ENCODE results near the gene DHRS11.

DHRS11 gene

DNA sequence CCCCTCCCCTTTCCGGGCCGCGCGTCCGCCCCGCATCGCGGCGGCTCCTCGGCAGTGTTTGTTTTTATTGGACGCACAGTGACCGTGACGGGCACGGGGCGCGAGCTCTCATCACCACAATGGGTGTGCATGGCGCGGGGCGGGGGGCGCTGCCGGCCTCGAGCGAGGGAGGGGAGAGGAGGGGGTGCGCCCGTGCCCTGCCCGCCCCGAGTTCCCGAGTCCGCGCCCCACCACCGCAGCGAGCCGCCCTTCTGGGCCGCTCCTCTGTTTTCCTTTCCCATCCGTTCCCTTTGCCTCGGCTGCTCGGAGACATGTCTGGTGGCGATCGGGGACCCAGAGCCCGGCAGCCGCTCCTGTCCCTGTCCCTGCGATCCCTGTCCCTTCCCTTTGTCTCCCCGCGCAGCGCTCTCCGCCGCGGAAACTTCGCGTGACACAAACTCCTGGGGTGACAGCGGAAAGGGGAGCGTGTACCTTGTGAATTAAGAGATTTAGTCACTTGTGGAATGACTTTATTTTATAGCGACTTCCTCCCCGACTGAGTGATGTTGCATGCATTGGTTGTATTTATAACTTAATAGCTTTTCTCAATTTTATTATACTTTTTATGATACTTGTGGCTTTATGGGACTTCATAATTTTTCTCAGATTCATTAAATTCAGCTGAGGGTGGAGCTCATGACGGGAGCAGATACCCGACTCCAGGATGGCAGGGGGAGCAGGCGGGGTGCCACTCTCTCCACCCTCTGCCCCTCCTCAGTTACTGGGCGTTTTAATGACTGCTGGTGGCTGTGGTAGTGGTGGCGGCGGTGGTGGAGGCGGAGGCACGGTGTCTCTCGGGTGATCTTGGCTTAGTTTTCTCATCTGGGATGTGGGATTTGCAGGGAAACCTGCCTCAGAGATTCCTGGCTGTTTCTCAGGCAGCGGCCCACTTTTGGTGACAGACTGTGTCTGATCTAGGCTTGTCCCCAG is 50.5 kb downstream of the DHRS11 start:
- H3K9ac ChIP-seq (ENCODE audit: low read length): no peak overlapping the region
- H3K27ac ChIP-seq (ENCODE audit: low read depth, low read length): no peak overlapping the region
- no peaks in the 10 kb centered on the region for H3K4me1 ChIP-seq (ENCODE audit: insufficient read depth, low read length)
- H3K27me3 ChIP-seq (ENCODE audit: control insufficient read depth in 1 of 2, insufficient read depth in 2 of 2, low read length in 2 of 2): peaks cover 33 to 78% of the 10 kb centered on the region in 2 donors
- H3K9me3 ChIP-seq (ENCODE audit: low read length): no peaks in the 10 kb centered on the region
- H3K36me3 ChIP-seq (ENCODE audit: insufficient read depth, low read length): no peaks in the 10 kb centered on the region
- H3K4me3 ChIP-seq (ENCODE audit: low read depth in 1 of 2, low read length in 2 of 2): peak overlapping the region; percentile 20 to 27

DNA sequence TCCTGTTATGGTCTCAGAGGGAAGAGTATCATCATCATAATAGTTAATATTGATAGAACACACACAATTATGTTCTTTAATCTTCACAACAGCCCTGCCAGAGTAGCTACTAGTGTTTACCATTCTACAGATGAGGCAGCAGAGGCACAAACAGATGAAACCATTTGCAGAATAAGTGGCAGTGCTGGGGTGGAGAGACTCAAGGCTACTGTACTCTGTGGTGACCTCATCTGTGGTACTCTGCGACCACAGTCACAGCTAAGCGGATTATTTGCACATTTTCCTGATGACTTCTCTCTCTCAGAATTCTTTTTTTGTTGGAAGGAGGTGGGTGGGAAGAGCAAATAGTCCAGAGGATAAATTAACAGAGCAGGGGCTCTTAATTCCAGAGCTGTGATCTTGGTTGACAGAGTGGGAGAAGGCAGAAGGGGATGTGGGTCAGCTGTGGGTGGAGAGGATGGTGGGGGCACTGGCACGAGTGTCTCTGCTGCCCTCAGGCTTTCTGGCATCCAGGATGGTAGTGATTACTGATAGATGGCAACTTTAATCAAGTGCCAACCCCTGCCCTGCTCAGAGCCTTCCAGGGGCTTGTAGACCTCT is 51.5 kb downstream of the DHRS11 start:
- Histone ChIP-seq H3K4me1 (ENCODE audit: insufficient read depth, low read length) (no peaks in the 10 kb centered on the region), H3K9ac (ENCODE audit: low read length) (no peak overlapping the region), H3K4me3 (ENCODE audit: low read depth in 1 of 2, low read length in 2 of 2) (no peak overlapping the region), H3K27ac (ENCODE audit: low read depth, low read length) (no peak overlapping the region), H3K27me3 (ENCODE audit: control insufficient read depth in 1 of 2, insufficient read depth in 2 of 2, low read length in 2 of 2) (peaks cover 33 to 78% of the 10 kb centered on the region in 2 donors), H3K36me3 (ENCODE audit: insufficient read depth, low read length) (no peaks in the 10 kb centered on the region), H3K9me3 (ENCODE audit: low read length) (no peaks in the 10 kb centered on the region)

DNA sequence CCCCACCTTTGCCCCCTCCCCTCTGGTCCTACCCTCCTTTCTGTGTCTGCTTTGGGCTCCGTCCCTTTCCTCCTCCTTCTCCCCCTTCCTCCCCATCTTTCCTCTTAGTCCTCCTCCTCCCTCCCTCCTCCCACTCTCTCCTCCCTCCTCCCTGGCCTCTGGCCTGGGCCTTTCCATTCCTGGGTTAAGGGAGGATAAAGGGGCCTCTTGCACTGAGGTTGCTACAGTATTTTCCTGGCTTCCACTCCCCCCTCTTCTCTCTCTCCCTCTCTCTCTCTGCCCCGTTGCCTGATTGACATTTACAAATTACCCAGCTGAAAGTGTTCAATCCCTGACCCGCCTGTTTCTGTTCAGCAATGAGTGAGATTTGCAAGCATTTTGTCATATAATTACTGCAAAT is 53.7 kb downstream of the DHRS11 start:
- Histone ChIP-seq H3K4me1 (ENCODE audit: insufficient read depth, low read length) (no peaks in the 10 kb centered on the region), H3K36me3 (ENCODE audit: insufficient read depth, low read length) (no peaks in the 10 kb centered on the region), H3K4me3 (ENCODE audit: low read depth in 1 of 2, low read length in 2 of 2) (no peak overlapping the region), H3K27me3 (ENCODE audit: control insufficient read depth in 1 of 2, insufficient read depth in 2 of 2, low read length in 2 of 2) (peaks cover 26 to 63% of the 10 kb centered on the region in 2 donors), H3K9me3 (ENCODE audit: low read length) (no peaks in the 10 kb centered on the region), H3K27ac (ENCODE audit: low read depth, low read length) (no peak overlapping the region), H3K9ac (ENCODE audit: low read length) (no peak overlapping the region)

DNA sequence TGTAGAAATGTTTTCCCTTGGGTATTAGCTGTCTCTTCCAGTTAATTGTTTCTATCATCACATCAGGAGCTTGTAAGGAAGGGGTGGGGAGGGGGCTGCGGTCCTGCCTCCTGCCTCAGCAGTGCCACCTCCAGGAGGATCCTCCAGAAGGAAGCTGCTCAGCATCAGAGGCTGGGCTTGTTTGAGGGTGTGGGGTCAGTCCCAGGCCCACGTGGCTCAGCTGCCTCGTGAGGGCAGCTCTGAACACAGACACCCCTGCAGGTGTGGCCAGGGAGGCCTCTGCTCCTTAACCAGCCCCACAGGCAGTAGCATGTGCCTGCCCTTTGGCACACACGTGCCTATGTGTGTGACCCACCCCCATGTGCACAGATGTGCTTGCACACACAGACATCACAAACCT is 56.0 kb downstream of the DHRS11 start:
- Histone ChIP-seq H3K4me3 (ENCODE audit: low read depth in 1 of 2, low read length in 2 of 2) (no peak overlapping the region), H3K27me3 (ENCODE audit: control insufficient read depth in 1 of 2, insufficient read depth in 2 of 2, low read length in 2 of 2) (peaks cover 14 to 43% of the 10 kb centered on the region in 2 donors), H3K36me3 (ENCODE audit: insufficient read depth, low read length) (no peaks in the 10 kb centered on the region), H3K9ac (ENCODE audit: low read length) (no peak overlapping the region), H3K4me1 (ENCODE audit: insufficient read depth, low read length) (no peaks in the 10 kb centered on the region), H3K9me3 (ENCODE audit: low read length) (no peaks in the 10 kb centered on the region), H3K27ac (ENCODE audit: low read depth, low read length) (no peak overlapping the region)

DNA sequence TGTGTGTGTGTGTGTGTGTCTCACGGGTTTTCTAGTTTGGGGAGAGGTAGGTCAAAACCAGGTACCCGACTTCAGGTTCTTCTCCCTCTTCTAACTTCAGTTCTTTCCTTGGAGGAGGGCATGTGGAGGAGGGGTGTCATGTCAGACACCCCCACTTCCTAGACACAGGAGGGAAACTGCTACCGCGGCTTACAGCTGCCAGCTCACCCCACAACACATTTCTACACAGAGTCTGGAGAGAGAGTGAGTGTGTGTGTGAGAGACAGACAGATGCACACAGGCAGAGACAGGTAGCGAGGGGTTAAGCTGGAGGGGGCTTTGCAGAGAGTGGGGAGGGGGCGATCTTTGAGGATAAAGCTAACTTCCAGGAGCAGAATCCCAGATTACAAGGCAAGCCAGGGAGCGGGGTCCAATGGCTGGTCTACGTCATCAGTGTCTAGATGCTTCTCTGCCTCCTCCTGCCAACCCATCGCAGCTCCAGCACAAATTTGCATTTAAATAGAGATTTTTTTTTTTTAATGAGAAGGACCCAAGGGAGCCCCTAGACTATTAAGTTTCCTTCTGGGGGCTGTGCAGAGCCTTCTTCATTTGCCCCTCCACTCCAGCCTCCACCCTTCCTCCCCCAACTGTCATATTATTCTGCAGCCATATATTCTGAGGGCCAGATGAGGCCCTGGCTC is 58.6 kb downstream of the DHRS11 start:
- H3K27me3 ChIP-seq (ENCODE audit: control insufficient read depth in 1 of 2, insufficient read depth in 2 of 2, low read length in 2 of 2): peaks cover 5 to 25% of the 10 kb centered on the region in 2 donors
- H3K4me1 ChIP-seq (ENCODE audit: insufficient read depth, low read length): no peaks in the 10 kb centered on the region

More for the DNA sequence above, 58.6 kb downstream of the DHRS11 start:
- no peaks in the 10 kb centered on the region for H3K36me3 ChIP-seq (ENCODE audit: insufficient read depth, low read length)
- no peaks in the 10 kb centered on the region for H3K9me3 ChIP-seq (ENCODE audit: low read length)
- no peak overlapping the region for H3K9ac ChIP-seq (ENCODE audit: low read length)
- H3K4me3 ChIP-seq (ENCODE audit: low read depth in 1 of 2, low read length in 2 of 2): no peak overlapping the region
- H3K27ac ChIP-seq (ENCODE audit: low read depth, low read length): no peak overlapping the region
